Liver (tissue), 3 donors: ENCODE results near the gene GLMN.
"Not testable (repeated sequence)": the region's sequence is repeated elsewhere in the genome, so short reads cannot be mapped to it uniquely, and the experiment has no call there.

Experiments
- CTCF ChIP-seq: fragments of 150-350 bp; IDR thresholded peaks from 2 replicates; pipeline ENCODE4 v1.5.1; 2017; ENCODE audit warnings: improper control_type of control experiment, low read depth, low read length; ENCODE audit not compliant: missing input control
- HNF4A ChIP-seq, 2 donors: conservative IDR thresholded peaks; 2 replicates each; pipeline ENCODE4 v1.6.1; 2016; ENCODE audit warnings: antibody characterized with exemption in 2 of 2, mild to moderate bottlenecking in 2 of 2
- donor health status: healthy.
- donor health status: healthy.

GRCh38 chr1:92281411-92281810, 17.4 kb downstream of the GLMN start:
- not testable (repeated sequence) for TF ChIP-seq HNF4A (conservative IDR thresholded peaks at IDR 0.05); CTCF
